ENCODE measurements around the gene HOXA6.

The HOXA6 gene

GRCh38 chr7:27172823-27173510 lies 25.4 kb upstream of the HOXA6 start:
- peak; percentile 30 to 50 for DNase-seq

- DNase-seq, result peak; percentile 46 to 71
These were observed 24.8 kb upstream of the HOXA6 start for GRCh38 chr7:27172315-27172774.

GRCh38 chr7:27171637-27172314 lies 24.2 kb upstream of the HOXA6 start:
- peak in 1 of 2 experiments; percentile 54 for DNase-seq

DNA sequence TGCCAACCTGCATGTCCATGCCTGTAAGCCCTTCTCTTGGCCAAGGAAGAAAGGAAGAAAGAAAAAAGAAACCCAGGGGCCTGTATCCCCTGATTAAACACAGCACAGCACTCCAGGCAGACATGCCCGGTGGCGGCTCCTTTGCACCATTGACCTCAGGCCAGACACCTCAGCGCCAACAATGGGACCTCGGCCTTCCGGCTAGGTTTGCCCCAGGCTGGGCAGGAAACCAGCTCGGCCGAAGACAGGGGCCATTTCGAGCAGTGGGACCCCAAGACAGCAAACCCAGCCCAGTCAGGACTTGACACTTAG lies 23.7 kb upstream of the HOXA6 start:
- DNase-seq, result no peak

- DNase-seq, result no peak
These were observed 23.1 kb upstream of the HOXA6 start for GRCh38 chr7:27170426-27171324.

- DNase-seq, result peak; percentile 15 to 63
These were observed 22.3 kb upstream of the HOXA6 start for GRCh38 chr7:27169658-27170425.

- DNase-seq, result peak; percentile 51 to 84
These were observed 20.8 kb upstream of the HOXA6 start for GRCh38 chr7:27168265-27168947.

- DNase-seq, result no peak
These were observed 20.3 kb upstream of the HOXA6 start for GRCh38 chr7:27167916-27168264.

GRCh38 chr7:27166531-27167505 lies 19.2 kb upstream of the HOXA6 start:
- DNase-seq, result no peak

GRCh38 chr7:27165996-27166530 lies 18.5 kb upstream of the HOXA6 start:
- DNase-seq, result no peak

DNA sequence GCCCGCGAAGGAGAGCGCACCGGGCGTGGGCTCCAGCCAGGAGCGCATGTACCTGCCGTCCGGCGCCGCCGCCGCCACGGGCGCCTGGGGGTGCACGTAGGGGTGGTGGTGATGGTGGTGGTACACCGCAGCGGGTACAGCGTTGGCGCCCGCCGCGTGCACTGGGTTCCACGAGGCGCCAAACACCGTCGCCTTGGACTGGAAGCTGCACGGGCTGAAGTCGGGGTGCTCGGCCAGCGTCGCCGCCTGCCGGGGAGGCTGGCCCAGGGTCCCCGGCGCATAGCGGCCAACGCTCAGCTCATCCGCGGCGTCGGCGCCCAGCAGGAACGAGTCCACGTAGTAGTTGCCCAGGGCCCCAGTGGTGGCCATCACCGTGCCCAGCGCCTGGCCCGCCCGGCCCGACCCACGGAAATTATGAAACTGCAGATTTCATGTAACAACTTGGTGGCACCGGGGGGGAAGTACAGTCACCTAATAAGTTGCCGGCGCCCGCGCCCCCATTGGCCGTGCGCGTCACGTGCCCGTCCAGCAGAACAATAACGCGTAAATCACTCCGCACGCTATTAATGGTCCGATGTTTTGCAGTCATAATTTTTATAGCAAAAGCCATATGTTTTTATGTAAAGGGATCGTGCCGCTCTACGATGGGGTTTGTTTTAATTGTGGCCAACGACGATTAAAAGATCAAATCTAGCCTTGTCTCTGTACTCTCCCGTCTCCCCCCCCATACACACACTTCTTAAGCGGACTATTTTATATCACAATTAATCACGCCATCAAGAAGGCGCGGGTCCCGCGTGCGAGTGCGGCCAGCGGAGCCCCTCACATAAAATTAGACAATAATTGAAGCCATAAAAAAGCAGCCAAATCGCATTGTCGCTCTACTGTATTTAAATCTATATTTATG lies 17.8 kb upstream of the HOXA6 start, which contains the start of gene HOXA9:
Gene HOXA9, minus strand, starts transcription at position 449 of the 907 bp plus-strand sequence. Its CDS starts 80 bp downstream, at position 369.
- DNase-seq, result no peak

DNA sequence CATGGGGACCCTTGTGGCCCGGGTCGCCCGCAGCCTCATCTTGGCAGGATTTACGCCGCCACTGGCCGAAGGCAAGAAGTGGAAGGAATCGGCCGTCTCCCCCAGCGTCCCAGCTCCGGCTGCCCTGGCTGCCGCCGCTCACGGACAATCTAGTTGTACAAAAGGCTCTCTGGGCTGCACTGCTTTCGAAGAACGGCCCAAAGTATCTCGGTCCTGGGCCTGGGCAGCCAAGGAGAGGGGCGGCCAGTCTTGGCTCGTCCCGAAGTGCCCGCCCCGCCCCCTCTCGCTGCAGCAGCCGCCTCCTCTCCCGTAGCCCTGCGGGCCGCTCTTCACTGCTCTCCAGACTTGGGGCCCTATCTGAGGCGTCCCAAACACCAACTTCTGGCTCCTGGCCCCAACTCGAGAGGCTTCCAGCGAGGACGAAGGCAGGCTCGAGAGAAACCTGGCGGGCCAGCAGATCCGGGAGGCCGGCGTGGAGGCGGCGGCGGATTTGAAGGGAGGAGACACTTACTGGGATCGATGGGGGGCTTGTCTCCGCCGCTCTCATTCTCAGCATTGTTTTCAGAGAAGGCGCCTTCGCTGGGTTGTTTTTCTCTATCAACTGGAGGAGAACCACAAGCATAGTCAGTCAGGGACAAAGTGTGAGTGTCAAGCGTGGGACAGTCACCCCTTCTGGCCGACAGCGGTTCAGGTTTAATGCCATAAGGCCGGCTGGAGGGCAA lies 17.0 kb upstream of the HOXA6 start:
- no peak for DNase-seq

DNA sequence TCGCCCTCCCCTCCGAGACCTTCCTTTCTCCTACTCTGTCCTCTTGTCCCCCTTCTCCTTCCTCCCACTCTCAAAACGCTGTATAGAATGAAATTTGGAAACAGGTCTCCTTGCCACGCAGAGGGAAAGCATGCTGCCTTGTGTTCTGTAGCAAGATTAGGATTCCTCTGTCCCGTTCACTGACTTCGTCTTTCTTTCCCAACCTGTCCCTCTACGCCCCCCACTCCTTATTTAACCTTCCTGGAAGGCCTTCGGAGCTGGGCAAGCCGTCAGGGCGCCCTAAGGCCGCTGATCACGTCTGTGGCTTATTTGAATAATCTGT lies 16.4 kb upstream of the HOXA6 start:
- DNase-seq, result no peak

DNA sequence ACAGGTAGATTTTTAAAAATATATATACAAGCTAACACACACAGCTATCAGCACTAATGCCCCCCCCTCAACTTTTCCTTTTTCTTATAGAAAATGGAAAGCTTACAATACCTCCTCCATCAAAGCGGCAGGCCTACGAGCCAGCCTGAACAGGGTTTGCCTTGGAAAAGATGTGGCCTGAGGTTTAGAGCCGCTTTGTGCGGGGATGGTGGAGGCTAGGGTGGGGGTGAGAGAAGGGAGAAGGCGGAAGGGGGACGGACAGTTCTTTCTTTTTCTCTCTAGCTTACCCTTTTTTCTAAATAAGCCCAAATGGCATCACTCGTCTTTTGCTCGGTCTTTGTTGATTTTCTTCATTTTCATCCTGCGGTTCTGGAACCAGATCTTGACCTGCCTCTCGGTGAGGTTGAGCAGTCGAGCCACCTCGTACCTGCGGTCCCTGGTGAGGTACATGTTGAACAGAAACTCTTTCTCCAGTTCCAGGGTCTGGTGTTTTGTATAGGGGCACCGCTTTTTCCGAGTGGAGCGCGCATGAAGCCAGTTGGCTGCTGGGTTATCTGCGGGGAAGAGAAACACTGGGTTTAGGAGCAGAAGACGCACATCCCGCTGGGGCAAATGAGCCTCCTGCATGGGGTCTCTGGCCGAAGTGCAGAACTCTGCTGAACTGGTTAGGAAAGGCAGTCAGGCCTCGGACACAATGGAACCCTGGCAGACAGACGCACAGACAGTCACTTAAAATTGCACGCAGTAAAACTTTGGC lies 15.9 kb upstream of the HOXA6 start:
- DNase-seq, result no peak

- no peak for DNase-seq
These were observed 15.2 kb upstream of the HOXA6 start for GRCh38 chr7:27162561-27163287.

- no peak for DNase-seq
These were observed 14.4 kb upstream of the HOXA6 start for GRCh38 chr7:27161721-27162560.

Data from NCI-H524 (cell line).